Esophagus squamous epithelium (tissue), 5 donors: ENCODE results near the gene DDX52. TPM values are rescaled to one million over a fixed set of nuclear protein-coding genes. Genes with fewer than 3 reads are reported as not detected.
A peak's percentile ranks its signal among the peaks of the same experiment; 100 is the strongest.
"Not testable (repeated sequence)": the region's sequence is repeated elsewhere in the genome, so short reads cannot be mapped to it uniquely, and the experiment has no call there.

Experiments
- DNase-seq: peaks from one replicate; lab custom pipeline; 2025; lab: John Stamatoyannopoulos, UW
- H3K27ac ChIP-seq, 4 donors: fragments of 200-600 bp; sonication (generic); one replicate each; pipeline ENCODE4 v1.5.1; 2016 to 2019; ENCODE audit warnings: mild to moderate bottlenecking in 1 of 4
- H3K27me3 ChIP-seq, 4 donors: fragments of 200-600 bp; sonication (generic); 1 replicate in 3 of 4; 2 replicates in 1 of 4; pipeline versions ENCODE4 v1.5.1 to v1.6.0; 2017 to 2021; ENCODE audit warnings: antibody characterized with exemption in 1 of 4
- H3K36me3 ChIP-seq, 3 donors: fragments of 200-600 bp; sonication (generic); one replicate each; pipeline ENCODE4 v1.5.1; 2016 to 2019
- H3K4me1 ChIP-seq, 3 donors: fragments of 200-600 bp; sonication (generic); one replicate each; pipeline ENCODE4 v1.5.1; 2017 to 2019
- H3K4me3 ChIP-seq, 4 donors: fragments of 200-600 bp; sonication (generic); 1 replicate in 3 of 4; 2 replicates in 1 of 4; pipeline ENCODE4 v1.5.1; 2016 to 2019; ENCODE audit warnings: mild to moderate bottlenecking in 2 of 4, moderate library complexity in 1 of 4
- H3K9me3 ChIP-seq, 3 donors: fragments of 200-600 bp; sonication (generic); one replicate each; pipeline ENCODE4 v1.5.1; 2016 to 2019
- POLR2A ChIP-seq, 4 donors: fragments of 450-650 bp; IDR thresholded peaks; one replicate each; pipeline ENCODE4 v1.6.1; 2017; ENCODE audit warnings: antibody characterized with exemption in 4 of 4, mild to moderate bottlenecking in 4 of 4, moderate library complexity in 3 of 4
- WGBS, 2 donors: methylation state at CpG; one replicate each; pipeline ENCODE4 v1.1.5; 2018; 5-methylcytosine and 5-hydroxymethylcytosine counted together
- intact Hi-C: fragments of 100-400 bp; cut with DNase I; formaldehyde crosslinking; loops from one replicate; pipeline ENCODE4 v1.15.0; 2022
- total RNA-seq, 4 donors: library from RNA; depleted of rRNA; stranded (reverse); fragments of >200 nt; gene quantifications; one replicate each; pipeline ENCODE4 v1.1.0, GENCODE V29; 2016
- TF ChIP-seq, protein P1 (sequence below), 6 experiments: fragments of 450-650 bp in 4 of 6; fragments of 200-600 bp in 2 of 6; sonication (generic) in 2 of 6; IDR thresholded peaks; one replicate each; pipeline ENCODE4 v1.5.1; 2016 to 2019; ENCODE audit warnings: antibody characterized with exemption in 6 of 6, mild to moderate bottlenecking in 4 of 6, moderate library complexity in 4 of 6
- donor health status: DM: yes; HTN: yes; CAD: no.

DDX52 gene
- total RNA-seq, 4 donors from 2014 or later = 13.3 to 27.7 (median 21.6) TPM

GRCh38 chr17:37647856-37648255, 4.6 kb upstream of the DDX52 start:
- Histone ChIP-seq H3K27ac (no peak overlapping the region), H3K36me3 (no peaks in the 10 kb centered on the region), H3K9me3 (no peaks in the 10 kb centered on the region), H3K27me3 (peaks cover 0 to 84% (median 0%) of the 10 kb centered on the region in 4 donors), H3K4me3 (no peak overlapping the region), H3K4me1 (peaks cover 0 to 21% (median 3%) of the 10 kb centered on the region in 3 donors)
- WGBS, 2 donors = 88% methylated on average over 1 of the region's 1 CpG
- no peak for DNase-seq
- TF ChIP-seq POLR2A (IDR thresholded peaks at IDR 0.05) = no peak
- TF ChIP-seq, protein P1, sequence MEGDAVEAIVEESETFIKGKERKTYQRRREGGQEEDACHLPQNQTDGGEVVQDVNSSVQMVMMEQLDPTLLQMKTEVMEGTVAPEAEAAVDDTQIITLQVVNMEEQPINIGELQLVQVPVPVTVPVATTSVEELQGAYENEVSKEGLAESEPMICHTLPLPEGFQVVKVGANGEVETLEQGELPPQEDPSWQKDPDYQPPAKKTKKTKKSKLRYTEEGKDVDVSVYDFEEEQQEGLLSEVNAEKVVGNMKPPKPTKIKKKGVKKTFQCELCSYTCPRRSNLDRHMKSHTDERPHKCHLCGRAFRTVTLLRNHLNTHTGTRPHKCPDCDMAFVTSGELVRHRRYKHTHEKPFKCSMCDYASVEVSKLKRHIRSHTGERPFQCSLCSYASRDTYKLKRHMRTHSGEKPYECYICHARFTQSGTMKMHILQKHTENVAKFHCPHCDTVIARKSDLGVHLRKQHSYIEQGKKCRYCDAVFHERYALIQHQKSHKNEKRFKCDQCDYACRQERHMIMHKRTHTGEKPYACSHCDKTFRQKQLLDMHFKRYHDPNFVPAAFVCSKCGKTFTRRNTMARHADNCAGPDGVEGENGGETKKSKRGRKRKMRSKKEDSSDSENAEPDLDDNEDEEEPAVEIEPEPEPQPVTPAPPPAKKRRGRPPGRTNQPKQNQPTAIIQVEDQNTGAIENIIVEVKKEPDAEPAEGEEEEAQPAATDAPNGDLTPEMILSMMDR (IDR thresholded peaks at IDR 0.05) = no peak
- intact Hi-C loops = no loop called here

- intact Hi-C loops = no loop called here
- Histone ChIP-seq H3K27me3 (peaks cover 0 to 47% (median 0%) of the 10 kb centered on the region in 4 donors), H3K27ac (peak overlapping the region in 3 of 4 donors; percentile 92 to 95 (median 94)), H3K36me3 (peaks cover 0 to 29% (median 0%) of the 10 kb centered on the region in 3 donors), H3K4me1 (peaks cover 0 to 55% (median 11%) of the 10 kb centered on the region in 3 donors), H3K4me3 (peak overlapping the region; percentile 75 to 95 (median 84)), H3K9me3 (no peaks in the 10 kb centered on the region)
- TF ChIP-seq POLR2A (IDR thresholded peaks at IDR 0.05) = no peak
- TF ChIP-seq, protein P1 (IDR thresholded peaks at IDR 0.05) = no peak
- WGBS, 2 donors = 24 to 29% methylated on average over 3 of the region's 3 CpGs
- no peak for DNase-seq
These were observed 623 bp upstream of the DDX52 start for GRCh38 chr17:37643869-37644268.

DNA sequence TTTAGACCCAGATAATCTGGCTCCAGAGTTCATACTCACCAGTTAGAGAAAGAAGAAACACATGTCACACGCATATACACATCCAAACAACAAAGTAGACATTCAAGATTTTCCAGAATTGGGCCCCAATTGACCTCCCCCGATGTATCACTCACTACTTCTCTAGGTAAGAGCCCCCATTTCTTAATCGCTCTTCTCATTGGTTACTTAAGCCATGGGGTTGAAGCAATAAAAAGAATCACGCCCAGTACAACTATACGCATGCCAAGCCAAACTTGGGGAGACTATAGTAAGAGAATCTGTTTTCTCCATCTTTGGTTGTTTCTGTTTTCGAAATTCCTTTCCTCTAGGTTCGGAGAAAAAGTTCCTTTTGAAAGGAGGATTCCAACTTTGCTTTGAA, 565 bp downstream of the DDX52 start:
- WGBS, 2 donors = 0 to 3% methylated on average over 7 of the region's 7 CpGs
- Histone ChIP-seq H3K9me3 (no peaks in the 10 kb centered on the region), H3K27me3 (peaks cover 0 to 36% (median 0%) of the 10 kb centered on the region in 4 donors), H3K27ac (peak overlapping the region; percentile 88 to 95 (median 93)), H3K4me1 (peaks cover 0 to 51% (median 11%) of the 10 kb centered on the region in 3 donors), H3K36me3 (peaks cover 0 to 40% (median 0%) of the 10 kb centered on the region in 3 donors), H3K4me3 (peak overlapping the region; percentile 75 to 95 (median 84))
- intact Hi-C loops = no loop called here
- DNase-seq = no peak
- no peak for TF ChIP-seq POLR2A (IDR thresholded peaks at IDR 0.05)
- TF ChIP-seq, protein P1 (IDR thresholded peaks at IDR 0.05) = no peak

DNA sequence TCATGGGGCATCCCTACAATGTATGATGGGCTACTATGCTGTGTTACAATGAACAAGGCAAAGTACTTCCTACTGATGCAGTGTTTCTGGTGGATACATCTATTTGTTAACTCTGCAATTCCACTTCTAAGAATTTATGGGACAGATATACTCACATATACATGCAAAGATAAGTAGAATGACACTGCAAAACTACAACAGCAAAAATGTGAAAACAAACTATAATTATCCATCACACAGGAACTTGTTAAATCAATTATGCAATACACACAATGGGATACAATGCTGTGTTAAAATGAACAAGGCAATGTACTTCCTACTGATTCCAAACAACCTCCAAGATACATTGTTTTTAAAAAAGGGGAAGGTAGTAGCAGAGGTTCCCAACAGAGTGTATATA, 3.2 kb downstream of the DDX52 start:
- intact Hi-C loops = no loop called here
- peaks cover 0 to 66% (median 4%) of the 10 kb centered on the region in 3 donors for H3K36me3 ChIP-seq
- TF ChIP-seq, protein P1 (IDR thresholded peaks at IDR 0.05) = no peak
- TF ChIP-seq POLR2A (IDR thresholded peaks at IDR 0.05) = no peak

GRCh38 chr17:37637956-37638355, 5.3 kb downstream of the DDX52 start:
- Histone ChIP-seq H3K9me3 (no peaks in the 10 kb centered on the region), H3K27me3 (no peaks in the 10 kb centered on the region), H3K4me1 (peaks cover 0 to 41% (median 8%) of the 10 kb centered on the region in 3 donors), H3K36me3 (peaks cover 0 to 87% (median 4%) of the 10 kb centered on the region in 3 donors), H3K27ac (no peak overlapping the region), H3K4me3 (no peak overlapping the region)
- TF ChIP-seq, protein P1 (IDR thresholded peaks at IDR 0.05) = no peak
- no peak for TF ChIP-seq POLR2A (IDR thresholded peaks at IDR 0.05)
- DNase-seq = no peak
- intact Hi-C loops = no loop called here

More for the DNA sequence above, 3.2 kb downstream of the DDX52 start:
- no peak for DNase-seq
- Histone ChIP-seq H3K27ac (no peak overlapping the region), H3K27me3 (peaks cover 0 to 10% (median 0%) of the 10 kb centered on the region in 4 donors), H3K9me3 (no peaks in the 10 kb centered on the region), H3K4me1 (peaks cover 0 to 51% (median 11%) of the 10 kb centered on the region in 3 donors), H3K4me3 (no peak overlapping the region)

- H3K27ac ChIP-seq, H3K4me1 ChIP-seq, H3K27me3 ChIP-seq, H3K4me3 ChIP-seq, H3K9me3 ChIP-seq, intact Hi-C loops, DNase-seq: not testable (repeated sequence)
- WGBS, 2 donors = 90 to 93% methylated on average over 6 of the region's 6 CpGs
- peaks cover 0 to 91% (median 8%) of the 10 kb centered on the region in 3 donors for H3K36me3 ChIP-seq
These were observed 26.8 kb downstream of the DDX52 start for GRCh38 chr17:37616430-37616829.
